ENCODE results near the gene SPACDR. TPM values are rescaled to one million over a fixed set of nuclear protein-coding genes. Genes with fewer than 3 reads are reported as not detected.
A peak's percentile ranks its signal among the peaks of the same experiment; 100 is the strongest.

Gene SPACDR
- total RNA-seq, 4 donors from 2014 or later: 0.78 TPM; not detected in 3

GRCh38 chr7:100432621-100433275 is 31.3 kb downstream of the SPACDR start:
- peaks cover 34 to 68% (median 60%) of the 10 kb centered on the region in 4 donors for H3K4me1 ChIP-seq
- H3K27me3 ChIP-seq: peaks cover 0 to 6% (median 0%) of the 10 kb centered on the region in 4 donors
- peaks cover 8 to 41% (median 36%) of the 10 kb centered on the region in 4 donors for H3K36me3 ChIP-seq
- WGBS: 85% methylated on average over 21 of the region's 21 CpGs
- peak overlapping the region in 2 of 4 donors; percentile 11 to 96 for H3K27ac ChIP-seq (replicated peaks in 1 of 4)
- intact Hi-C loops (cut with DNase I): no loop called here
- DNase-seq (ENCODE audit: extremely low spot score): no peak
- no peak overlapping the region for H3K4me3 ChIP-seq
- TF ChIP-seq POLR2A (IDR thresholded peaks at IDR 0.05; ENCODE audit: low read depth) (no peak), EP300 (IDR thresholded peaks at IDR 0.05) (no peak), POLR2AphosphoS5 (IDR thresholded peaks at IDR 0.05) (no peak), CTCF (IDR thresholded peaks at IDR 0.05) (no peak)
- no peaks in the 10 kb centered on the region for H3K9me3 ChIP-seq

GRCh38 chr7:100432053-100432452 is 32.0 kb downstream of the SPACDR start:
- TF ChIP-seq POLR2A (IDR thresholded peaks at IDR 0.05; ENCODE audit: low read depth) (no peak), EP300 (IDR thresholded peaks at IDR 0.05) (no peak), CTCF (IDR thresholded peaks at IDR 0.05) (no peak), POLR2AphosphoS5 (IDR thresholded peaks at IDR 0.05) (no peak)
- Histone ChIP-seq H3K9me3 (no peaks in the 10 kb centered on the region), H3K4me3 (no peak overlapping the region), H3K27me3 (peaks cover 0 to 6% (median 0%) of the 10 kb centered on the region in 4 donors), H3K4me1 (peaks cover 34 to 72% (median 64%) of the 10 kb centered on the region in 4 donors), H3K36me3 (peaks cover 8 to 41% (median 36%) of the 10 kb centered on the region in 4 donors), H3K27ac (replicated peaks in 1 of 4) (peak overlapping the region in 3 of 4 donors; percentile 96 to 100 (median 98))
- DNase-seq (ENCODE audit: extremely low spot score): no peak
- 77% methylated on average over 4 of the region's 4 CpGs for WGBS
- intact Hi-C loops (cut with DNase I): no loop called here

GRCh38 chr7:100431286-100431735 is 32.7 kb downstream of the SPACDR start:
- Histone ChIP-seq H3K27me3 (peaks cover 0 to 6% (median 0%) of the 10 kb centered on the region in 4 donors), H3K9me3 (no peaks in the 10 kb centered on the region), H3K4me3 (peak overlapping the region in 3 of 4 donors; percentile 76 to 85 (median 81)), H3K36me3 (peaks cover 8 to 41% (median 36%) of the 10 kb centered on the region in 4 donors), H3K27ac (replicated peaks in 1 of 4) (peak overlapping the region; percentile 97 to 100 (median 98)), H3K4me1 (peaks cover 34 to 67% (median 62%) of the 10 kb centered on the region in 4 donors)
- intact Hi-C loops (cut with DNase I): no loop called here
- TF ChIP-seq POLR2AphosphoS5 (IDR thresholded peaks at IDR 0.05) (no peak), CTCF (IDR thresholded peaks at IDR 0.05) (no peak), POLR2A (IDR thresholded peaks at IDR 0.05; ENCODE audit: low read depth) (no peak), EP300 (IDR thresholded peaks at IDR 0.05) (no peak)
- DNase-seq (ENCODE audit: extremely low spot score): no peak
- whole genome bisulfite sequencing: 96% methylated on average over 15 of the region's 23 CpGs

- Histone ChIP-seq H3K9me3 (no peaks in the 10 kb centered on the region), H3K27me3 (peaks cover 0 to 6% (median 0%) of the 10 kb centered on the region in 4 donors), H3K4me1 (peaks cover 34 to 66% (median 61%) of the 10 kb centered on the region in 4 donors), H3K27ac (replicated peaks in 1 of 4) (peak overlapping the region; percentile 97 to 100 (median 98)), H3K36me3 (peaks cover 8 to 41% (median 36%) of the 10 kb centered on the region in 4 donors), H3K4me3 (peak overlapping the region; percentile 76 to 85 (median 80))
- TF ChIP-seq EP300 (IDR thresholded peaks at IDR 0.05) (no peak), POLR2A (IDR thresholded peaks at IDR 0.05; ENCODE audit: low read depth) (no peak), POLR2AphosphoS5 (IDR thresholded peaks at IDR 0.05) (no peak), CTCF (IDR thresholded peaks at IDR 0.05) (no peak)
- intact Hi-C loops (cut with DNase I): no loop called here
- WGBS: 42% methylated on average over 15 of the region's 31 CpGs
- no peak for DNase-seq (ENCODE audit: extremely low spot score)
These were observed 33.4 kb downstream of the SPACDR start for GRCh38 chr7:100430493-100431285.

Measured in esophagus muscularis mucosa (tissue), 4 donors.